ENCODE measurements around the gene TTYH1. TPM values are rescaled to one million over a fixed set of nuclear protein-coding genes. Genes with fewer than 3 reads are reported as not detected.
"Not testable (repeated sequence)": the region's sequence is repeated elsewhere in the genome, so short reads cannot be mapped to it uniquely, and the experiment has no call there.

TTYH1 gene
- total RNA-seq (100 to 1,000 TPM; 226 to 248 TPM), polyA plus RNA-seq (ENCODE audit: insufficient read depth, low read depth, low replicate concordance) (126 TPM)
- long read RNA-seq, donor 1, transcript TTYH1-202 (14 exons, 1,885 nt) = major isoform, 9 of 15 reads
- long read RNA-seq, donor 1, partial matches to known transcripts = 0 of 15 reads
- long read RNA-seq, donor 1, other reads (novel, unspliced or antisense) = 0 of 15 reads
- long read RNA-seq, donor 2, transcript TTYH1-203 (13 exons, 1,763 nt) = major isoform, 5 of 20 reads
- long read RNA-seq, donor 2, partial matches to known transcripts = 9 of 20 reads
- long read RNA-seq, donor 2, other reads (novel, unspliced or antisense) = 0 of 20 reads

GRCh38 chr19:54415208-54415900, at the start of gene TTYH1:
Gene TTYH1 (plus strand): TSS chr19:54415464. CDS start chr19:54415553, 89 bp downstream.
- H3K4me1 ChIP-seq = peaks cover 22% of the 10 kb centered on the region
- intact Hi-C loops (cut with DNase I; ENCODE audit: low total_unique reads) = no loop called here
- H3K9me3 ChIP-seq = no peaks in the 10 kb centered on the region
- peak; percentile 59 for DNase-seq
- no peaks in the 10 kb centered on the region for H3K27me3 ChIP-seq
- peak within 1 kb of the TSS; percentile 66 to 69 for H3K27ac ChIP-seq
- peak within 1 kb of the TSS; percentile 49 to 70 for H3K4me3 ChIP-seq
- WGBS, 2 donors = 0 to 2% methylated on average over 2 to 38 of the region's 68 CpGs
- no peaks in the 10 kb centered on the region for H3K36me3 ChIP-seq (ENCODE audit: low read depth, missing control alignments)
- TF ChIP-seq POLR2A (IDR thresholded peaks at IDR 0.05) = no peak
- TF ChIP-seq, protein P1, sequence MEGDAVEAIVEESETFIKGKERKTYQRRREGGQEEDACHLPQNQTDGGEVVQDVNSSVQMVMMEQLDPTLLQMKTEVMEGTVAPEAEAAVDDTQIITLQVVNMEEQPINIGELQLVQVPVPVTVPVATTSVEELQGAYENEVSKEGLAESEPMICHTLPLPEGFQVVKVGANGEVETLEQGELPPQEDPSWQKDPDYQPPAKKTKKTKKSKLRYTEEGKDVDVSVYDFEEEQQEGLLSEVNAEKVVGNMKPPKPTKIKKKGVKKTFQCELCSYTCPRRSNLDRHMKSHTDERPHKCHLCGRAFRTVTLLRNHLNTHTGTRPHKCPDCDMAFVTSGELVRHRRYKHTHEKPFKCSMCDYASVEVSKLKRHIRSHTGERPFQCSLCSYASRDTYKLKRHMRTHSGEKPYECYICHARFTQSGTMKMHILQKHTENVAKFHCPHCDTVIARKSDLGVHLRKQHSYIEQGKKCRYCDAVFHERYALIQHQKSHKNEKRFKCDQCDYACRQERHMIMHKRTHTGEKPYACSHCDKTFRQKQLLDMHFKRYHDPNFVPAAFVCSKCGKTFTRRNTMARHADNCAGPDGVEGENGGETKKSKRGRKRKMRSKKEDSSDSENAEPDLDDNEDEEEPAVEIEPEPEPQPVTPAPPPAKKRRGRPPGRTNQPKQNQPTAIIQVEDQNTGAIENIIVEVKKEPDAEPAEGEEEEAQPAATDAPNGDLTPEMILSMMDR (IDR thresholded peaks at IDR 0.05) = peak; percentile 17 to 71 (median 39)

DNA sequence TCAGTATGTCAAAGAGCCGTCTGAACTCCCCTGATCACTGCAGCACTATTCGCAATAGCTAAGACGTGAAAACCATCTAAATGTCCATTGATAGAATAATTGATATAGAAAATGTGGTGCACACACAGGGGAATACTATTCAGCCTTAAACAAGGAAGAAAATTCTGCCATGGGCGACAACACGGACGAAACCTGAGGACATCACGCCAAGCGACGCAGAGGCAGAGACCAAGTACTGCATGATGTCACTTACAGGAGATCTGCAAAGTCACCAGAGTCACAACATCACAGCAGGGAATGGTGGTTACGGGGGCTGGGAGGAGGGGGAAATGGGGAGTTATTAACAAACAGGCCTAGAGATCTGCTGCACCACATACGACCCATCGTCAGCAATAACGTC, 49.5 kb upstream of the TTYH1 start:
- H3K27ac ChIP-seq; DNase-seq; intact Hi-C loops (cut with DNase I; ENCODE audit: low total_unique reads); H3K4me1 ChIP-seq; H3K4me3 ChIP-seq; H3K27me3 ChIP-seq; H3K9me3 ChIP-seq; H3K36me3 ChIP-seq (ENCODE audit: low read depth, missing control alignments): not testable (repeated sequence)
- WGBS, 2 donors = 90 to 95% methylated on average over 13 of the region's 13 CpGs

- H3K27me3 ChIP-seq = no peaks in the 10 kb centered on the region
- H3K36me3 ChIP-seq (ENCODE audit: low read depth, missing control alignments) = no peaks in the 10 kb centered on the region
- 57 to 71% methylated on average over 6 of the region's 6 CpGs for WGBS, 2 donors
- TF ChIP-seq, protein P1 (IDR thresholded peaks at IDR 0.05) = no peak
- no peak for TF ChIP-seq POLR2A (IDR thresholded peaks at IDR 0.05)
- H3K27ac ChIP-seq = no peak overlapping the region
- H3K9me3 ChIP-seq = no peaks in the 10 kb centered on the region
- H3K4me1 ChIP-seq = no peaks in the 10 kb centered on the region
- no peak for DNase-seq
- no peak overlapping the region for H3K4me3 ChIP-seq
- intact Hi-C loops (cut with DNase I; ENCODE audit: low total_unique reads) = no loop called here
These were observed 48.5 kb upstream of the TTYH1 start for GRCh38 chr19:54366811-54367210.

- Histone ChIP-seq H3K4me3 (no peak overlapping the region), H3K36me3 (ENCODE audit: low read depth, missing control alignments) (no peaks in the 10 kb centered on the region), H3K27me3 (no peaks in the 10 kb centered on the region), H3K27ac (no peak overlapping the region), H3K4me1 (no peaks in the 10 kb centered on the region), H3K9me3 (no peaks in the 10 kb centered on the region)
- intact Hi-C loops (cut with DNase I; ENCODE audit: low total_unique reads) = no loop called here
- WGBS, 2 donors = 47 to 55% methylated on average over 8 of the region's 8 CpGs
- TF ChIP-seq, protein P1 (IDR thresholded peaks at IDR 0.05) = no peak
- no peak for TF ChIP-seq POLR2A (IDR thresholded peaks at IDR 0.05)
- no peak for DNase-seq
These were observed 46.1 kb upstream of the TTYH1 start for GRCh38 chr19:54369082-54369687.

DNA sequence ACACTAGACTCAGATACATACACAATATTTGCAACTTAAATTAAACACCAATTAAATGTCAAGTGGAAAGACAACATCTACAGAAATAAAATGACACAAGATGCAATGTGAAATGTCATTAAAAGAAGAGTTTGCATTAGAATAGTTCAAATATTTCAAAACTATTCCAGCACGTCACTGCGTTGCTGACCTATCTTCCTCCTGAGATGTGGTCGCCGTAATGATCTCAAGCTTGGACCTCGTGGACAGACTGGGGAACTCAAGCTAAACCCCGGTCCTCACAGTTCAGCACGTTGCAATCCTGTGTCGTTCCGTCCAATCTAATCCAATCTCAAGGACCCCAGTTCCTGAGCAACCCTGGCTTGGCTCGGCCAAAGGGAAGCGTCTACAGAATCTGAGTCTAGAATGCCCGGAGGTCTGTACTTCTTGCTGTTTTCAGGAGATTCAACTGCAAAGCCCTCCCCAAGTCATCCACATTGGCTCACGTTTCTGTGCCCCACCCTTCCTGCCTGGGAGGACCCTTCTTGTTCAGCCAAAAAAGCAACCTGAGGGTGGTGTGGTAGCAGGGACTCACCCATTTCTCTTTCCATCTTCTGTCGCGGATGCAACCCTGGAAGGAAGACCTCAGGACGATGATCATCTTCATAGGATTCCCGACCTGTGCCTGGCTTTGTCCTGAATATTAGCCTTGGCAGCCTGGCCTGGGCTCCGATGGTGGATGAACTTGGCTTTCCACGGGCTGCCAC, 45.4 kb upstream of the TTYH1 start:
- H3K9me3 ChIP-seq; H3K36me3 ChIP-seq (ENCODE audit: low read depth, missing control alignments); H3K27ac ChIP-seq; intact Hi-C loops (cut with DNase I; ENCODE audit: low total_unique reads); H3K27me3 ChIP-seq; H3K4me3 ChIP-seq; DNase-seq; H3K4me1 ChIP-seq: not testable (repeated sequence)
- 79 to 87% methylated on average over 13 to 15 of the region's 19 CpGs for WGBS, 2 donors

DNA sequence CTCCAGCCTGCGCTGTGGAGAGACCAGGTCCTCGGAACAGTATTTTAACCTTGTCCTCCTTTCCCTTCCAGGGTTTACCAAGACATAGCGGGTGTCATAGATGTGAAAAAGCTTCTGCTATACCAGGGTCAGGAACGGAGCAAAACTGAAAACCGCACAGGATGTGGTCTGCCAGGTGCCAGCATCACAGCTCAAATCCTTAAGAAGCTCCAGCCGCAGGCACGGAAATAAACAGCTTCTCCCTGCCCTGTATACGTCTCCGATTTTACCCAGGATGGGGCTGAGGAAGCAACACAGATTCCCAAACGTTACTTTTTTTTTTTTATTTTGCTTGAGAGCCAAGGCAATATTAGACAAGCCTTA, 44.8 kb upstream of the TTYH1 start:
- DNase-seq; H3K4me3 ChIP-seq; H3K27ac ChIP-seq; H3K9me3 ChIP-seq; intact Hi-C loops (cut with DNase I; ENCODE audit: low total_unique reads); H3K27me3 ChIP-seq; H3K4me1 ChIP-seq; H3K36me3 ChIP-seq (ENCODE audit: low read depth, missing control alignments): not testable (repeated sequence)
- whole genome bisulfite sequencing, 2 donors = 71 to 81% methylated on average over 7 to 8 of the region's 10 CpGs

DNA sequence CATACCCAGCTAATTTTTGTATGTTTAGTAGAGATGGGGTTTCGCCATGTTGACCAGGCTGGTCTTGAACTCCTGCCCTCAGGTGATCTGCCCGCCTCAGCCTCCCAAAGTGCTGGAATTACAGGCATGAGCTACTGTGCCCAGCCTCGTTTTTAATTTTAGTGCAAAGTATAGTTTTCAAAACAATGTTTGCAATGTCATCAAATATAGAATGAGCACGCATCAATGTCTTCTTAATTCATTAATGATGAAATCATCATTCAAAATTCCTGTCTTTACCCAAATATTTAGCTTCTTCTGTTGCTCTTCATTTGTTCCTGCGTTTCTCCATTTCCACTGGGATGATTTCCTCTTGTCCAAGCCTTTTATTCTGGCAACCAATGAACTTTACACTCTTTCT, 43.8 kb upstream of the TTYH1 start:
- H3K4me3 ChIP-seq; H3K36me3 ChIP-seq (ENCODE audit: low read depth, missing control alignments); H3K27ac ChIP-seq; H3K4me1 ChIP-seq; DNase-seq; H3K9me3 ChIP-seq; H3K27me3 ChIP-seq; intact Hi-C loops (cut with DNase I; ENCODE audit: low total_unique reads): not testable (repeated sequence)
- 84 to 88% methylated on average over 5 of the region's 5 CpGs for WGBS, 2 donors

Measured in testis (tissue), 5 donors.